Fibroblast of pulmonary artery (primary cell): ENCODE measurements around the gene CA5A.
"Not testable (repeated sequence)": the region's sequence is repeated elsewhere in the genome, so short reads cannot be mapped to it uniquely, and the experiment has no call there.

Source experiments
- DNase-seq: peaks from one replicate; pipeline ENCODE4 v3.0.0-alpha.2; 2010; ENCODE audit warnings: low read depth
- H3K4me3 ChIP-seq: replicated peaks from 2 replicates; pipeline ENCODE4 v1.5.1; 2011; ENCODE audit warnings: low read depth, mild to moderate bottlenecking, control low read depth, low read length, moderate library complexity
- TF ChIP-seq, protein P1 (sequence below): IDR thresholded peaks from 2 replicates; pipeline ENCODE4 v1.5.1; 2011; ENCODE audit warnings: mild to moderate bottlenecking, control low read depth, low read length, inconsistent platforms; ENCODE audit errors: missing control alignments

The CA5A gene

DNA sequence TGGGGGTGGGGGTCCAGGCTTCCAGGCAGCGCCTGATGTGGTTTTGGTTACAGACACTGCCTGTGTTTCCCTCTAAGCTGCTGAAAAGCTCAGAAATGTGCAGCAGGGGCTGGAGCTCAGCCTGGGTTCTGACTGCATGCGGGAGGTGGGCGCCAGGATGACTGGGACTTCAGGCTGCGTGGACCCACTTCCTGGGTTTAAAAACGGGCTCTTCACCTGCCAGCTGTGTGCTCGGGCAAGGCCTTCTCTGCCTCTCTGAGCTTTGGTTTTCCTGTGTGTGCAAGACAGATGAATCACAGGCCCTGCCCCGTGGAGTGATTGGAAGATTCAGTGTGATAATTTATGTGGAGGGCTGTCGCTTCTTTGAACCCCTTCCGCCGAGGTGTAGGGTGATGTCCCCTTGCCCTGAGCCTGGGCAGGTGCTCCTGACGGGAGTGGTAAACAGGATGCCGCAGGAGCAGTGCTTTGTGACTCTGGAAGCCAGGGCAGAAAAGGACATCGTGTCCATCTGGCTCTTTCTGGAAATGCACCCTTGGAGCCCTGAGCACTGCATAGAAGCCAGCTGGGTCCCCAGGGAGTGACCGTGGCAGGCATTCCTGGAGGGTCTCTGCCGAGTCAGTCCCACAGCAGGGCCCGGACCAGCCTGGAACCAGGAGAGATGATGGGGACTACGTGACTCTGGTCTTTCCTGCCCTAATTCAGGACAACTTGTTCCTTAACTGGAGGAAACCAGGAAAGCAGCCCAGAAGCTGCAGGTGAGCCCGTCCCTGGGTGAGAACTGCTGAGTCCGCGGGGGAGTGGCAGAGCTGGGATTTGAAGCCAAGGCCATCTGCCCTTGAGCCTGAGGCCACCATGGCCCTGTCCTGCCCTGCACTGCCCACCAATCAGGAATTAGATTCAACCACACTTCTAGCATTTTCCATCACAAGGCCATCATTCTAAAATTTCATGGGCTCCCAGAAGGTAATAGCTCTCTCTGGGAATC, 38.5 kb downstream of the CA5A start:
- TF ChIP-seq, protein P1, sequence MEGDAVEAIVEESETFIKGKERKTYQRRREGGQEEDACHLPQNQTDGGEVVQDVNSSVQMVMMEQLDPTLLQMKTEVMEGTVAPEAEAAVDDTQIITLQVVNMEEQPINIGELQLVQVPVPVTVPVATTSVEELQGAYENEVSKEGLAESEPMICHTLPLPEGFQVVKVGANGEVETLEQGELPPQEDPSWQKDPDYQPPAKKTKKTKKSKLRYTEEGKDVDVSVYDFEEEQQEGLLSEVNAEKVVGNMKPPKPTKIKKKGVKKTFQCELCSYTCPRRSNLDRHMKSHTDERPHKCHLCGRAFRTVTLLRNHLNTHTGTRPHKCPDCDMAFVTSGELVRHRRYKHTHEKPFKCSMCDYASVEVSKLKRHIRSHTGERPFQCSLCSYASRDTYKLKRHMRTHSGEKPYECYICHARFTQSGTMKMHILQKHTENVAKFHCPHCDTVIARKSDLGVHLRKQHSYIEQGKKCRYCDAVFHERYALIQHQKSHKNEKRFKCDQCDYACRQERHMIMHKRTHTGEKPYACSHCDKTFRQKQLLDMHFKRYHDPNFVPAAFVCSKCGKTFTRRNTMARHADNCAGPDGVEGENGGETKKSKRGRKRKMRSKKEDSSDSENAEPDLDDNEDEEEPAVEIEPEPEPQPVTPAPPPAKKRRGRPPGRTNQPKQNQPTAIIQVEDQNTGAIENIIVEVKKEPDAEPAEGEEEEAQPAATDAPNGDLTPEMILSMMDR = no peak
- DNase-seq = no peak
- no peak overlapping the region for H3K4me3 ChIP-seq

DNA sequence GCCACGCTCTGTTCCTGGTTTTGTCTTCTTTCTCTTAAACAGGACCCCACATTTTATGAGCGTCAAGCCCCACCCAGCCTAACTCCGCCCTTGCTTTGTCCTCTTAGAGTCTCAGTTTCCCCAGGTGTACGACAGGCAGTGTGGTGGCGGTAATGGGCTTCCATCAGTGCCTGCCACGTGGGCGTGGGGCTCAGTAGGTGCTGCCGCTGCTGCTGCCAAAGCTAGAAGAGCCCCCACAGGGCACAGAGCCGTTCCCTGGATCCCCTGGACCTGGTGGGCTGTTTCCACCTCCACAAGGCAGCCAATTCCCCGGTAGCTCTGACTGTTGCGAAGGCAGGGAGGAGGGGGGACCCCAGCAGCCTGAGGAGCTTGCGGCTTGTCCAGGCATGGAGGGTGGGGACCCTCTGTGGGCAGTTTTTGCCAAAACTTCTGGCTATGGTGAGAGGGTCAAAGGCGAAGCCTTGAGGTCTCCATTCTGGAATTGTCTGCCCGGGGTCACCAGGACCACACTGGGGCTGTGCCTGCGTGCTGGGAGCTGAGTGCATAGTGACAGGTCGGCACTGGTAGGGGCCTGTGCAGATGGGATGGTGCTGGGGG, 39.3 kb downstream of the CA5A start:
- DNase-seq, H3K4me3 ChIP-seq: not testable (repeated sequence)

DNA sequence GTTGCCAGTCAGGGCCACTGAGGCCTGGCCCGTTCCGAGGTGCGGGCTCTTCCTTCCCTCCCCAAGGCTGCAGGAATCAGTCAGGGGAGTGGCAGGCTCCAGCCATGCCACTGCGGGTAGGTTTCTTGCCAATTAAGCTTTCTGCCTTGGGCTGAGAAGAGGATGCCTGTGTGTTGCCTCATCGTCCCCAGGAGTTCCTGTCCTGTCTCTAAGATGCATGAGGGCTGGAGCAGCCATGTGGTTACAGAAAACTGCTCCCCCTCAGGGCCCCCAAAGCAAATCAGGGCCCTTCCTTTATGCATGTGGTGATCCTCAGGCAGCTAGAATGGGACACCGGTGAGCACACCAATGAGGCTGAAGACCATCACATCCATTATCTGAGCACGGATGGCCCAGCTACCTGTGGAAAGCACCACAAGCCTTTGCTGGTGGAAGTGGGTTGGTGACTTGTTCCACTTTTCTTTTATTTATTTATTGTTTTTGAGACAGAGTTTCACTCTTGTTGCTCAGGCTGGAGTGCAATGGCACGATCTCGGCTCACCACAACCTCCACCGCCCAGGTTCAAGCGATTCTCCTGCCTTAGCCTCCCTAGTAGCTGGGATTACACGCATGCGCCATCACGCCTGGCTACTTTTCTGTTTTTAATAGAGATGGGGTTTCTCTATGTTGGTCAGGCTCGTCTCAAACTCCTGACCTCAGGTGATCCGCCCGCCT, 40.0 kb downstream of the CA5A start:
- H3K4me3 ChIP-seq = not testable (repeated sequence)

DNA sequence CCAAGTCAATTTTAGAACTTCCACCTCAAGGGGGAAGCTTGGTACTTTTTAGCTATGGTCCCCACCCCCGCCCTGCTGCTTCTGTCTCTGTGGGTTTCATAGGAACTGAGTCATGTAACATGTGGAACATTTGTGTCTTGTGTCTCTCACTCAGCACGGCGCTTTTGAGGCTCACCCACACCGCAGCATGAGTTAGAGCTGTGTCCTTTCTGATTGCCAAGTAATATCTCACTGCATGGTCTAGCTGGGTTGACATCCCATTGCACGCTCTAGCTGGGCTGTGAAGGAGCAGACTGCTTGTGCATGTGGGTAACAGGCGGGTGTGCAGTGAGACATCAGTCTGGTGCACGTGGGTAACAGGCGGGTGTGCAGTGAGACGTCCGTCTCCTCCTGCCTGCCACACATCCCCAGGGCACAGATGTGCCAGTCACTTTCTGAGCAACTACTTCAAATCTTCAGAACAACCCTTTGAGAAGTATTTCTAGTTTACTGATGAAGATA, 40.6 kb downstream of the CA5A start:
- H3K4me3 ChIP-seq = no peak overlapping the region
- TF ChIP-seq, protein P1 = no peak
- DNase-seq = no peak

More for the DNA sequence above, 40.0 kb downstream of the CA5A start:
- DNase-seq = not testable (repeated sequence)

DNA sequence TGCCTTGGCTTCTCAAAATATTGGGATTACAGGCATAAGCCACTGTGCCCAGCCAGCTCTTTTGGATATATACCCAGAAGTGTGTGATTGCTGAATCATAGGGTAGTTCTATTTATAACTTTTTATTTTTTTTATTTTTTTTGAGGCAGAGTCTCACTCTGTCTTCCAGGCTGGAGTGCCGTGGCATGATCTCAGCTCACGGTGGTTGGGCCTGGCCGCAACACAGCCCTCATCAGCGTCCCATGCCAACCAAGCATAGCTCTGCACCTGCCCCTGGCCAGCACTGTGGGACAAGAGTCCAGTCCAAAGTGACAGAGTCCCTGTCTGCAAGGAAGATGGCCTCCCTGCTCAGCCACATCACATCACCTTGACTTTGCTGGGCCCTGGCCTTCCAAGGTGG, 42.3 kb downstream of the CA5A start:
- H3K4me3 ChIP-seq, DNase-seq: not testable (repeated sequence)

DNA sequence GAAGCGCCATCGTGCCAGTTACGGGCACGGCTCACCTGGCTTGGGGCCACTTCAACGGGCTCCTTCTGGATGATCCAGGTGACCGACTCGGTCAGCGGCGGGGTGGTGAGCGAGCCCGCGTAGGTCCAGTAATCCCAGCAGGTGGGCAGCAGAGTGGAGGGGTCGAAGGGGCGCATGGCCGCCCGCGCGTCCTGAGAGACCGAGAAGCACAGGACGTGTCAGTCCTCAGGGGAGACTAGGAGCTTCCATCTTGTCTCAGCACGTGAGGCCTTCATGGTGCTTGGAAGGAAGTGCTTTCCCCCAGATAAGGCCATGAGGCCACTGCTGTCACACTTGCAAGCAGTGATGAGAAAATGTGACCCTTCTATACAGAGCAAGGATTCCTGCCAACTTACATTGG, 44.6 kb downstream of the CA5A start:
- TF ChIP-seq, protein P1 = no peak
- DNase-seq = no peak
- no peak overlapping the region for H3K4me3 ChIP-seq

DNA sequence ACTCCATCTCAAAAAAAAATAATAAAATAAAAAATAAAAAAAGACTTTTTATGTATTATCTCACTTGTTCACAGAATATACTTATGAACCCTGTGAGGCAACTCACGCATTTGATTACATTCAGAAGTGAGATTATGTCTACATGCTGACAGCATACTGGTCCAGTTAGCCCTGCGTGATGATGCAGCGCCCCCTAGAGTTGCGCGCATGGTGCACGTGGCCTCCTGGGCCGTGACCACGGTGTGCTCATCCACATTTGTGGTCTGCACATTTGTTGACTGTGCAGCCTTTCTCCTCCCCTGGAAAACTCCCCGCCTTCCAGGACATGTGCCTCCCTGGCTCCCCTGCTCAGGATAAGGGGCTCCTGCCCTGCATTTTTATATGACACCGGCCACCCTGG, 46.6 kb downstream of the CA5A start:
- not testable (repeated sequence) for DNase-seq, H3K4me3 ChIP-seq
- TF ChIP-seq, protein P1 = peak; percentile 2

DNA sequence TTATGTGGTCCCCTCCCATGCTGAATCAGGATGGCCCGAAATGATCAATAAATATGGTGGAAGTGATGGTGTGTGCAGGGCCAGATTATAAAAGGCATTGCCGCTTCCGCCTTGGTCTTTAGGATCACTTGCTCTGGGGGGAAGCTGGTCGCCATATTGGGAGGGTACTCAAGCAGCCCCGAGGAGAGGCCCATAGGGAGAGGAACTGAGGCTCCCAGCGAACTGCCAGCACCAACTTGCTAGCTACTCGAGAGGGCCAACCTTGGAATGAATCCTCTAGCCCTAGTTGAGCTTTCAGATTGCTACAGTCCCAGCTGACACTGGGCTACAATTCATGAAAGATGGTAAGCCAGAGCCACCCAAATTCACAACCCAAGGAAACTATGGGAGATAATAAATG, 48.0 kb downstream of the CA5A start:
- H3K4me3 ChIP-seq, DNase-seq: not testable (repeated sequence)

DNA sequence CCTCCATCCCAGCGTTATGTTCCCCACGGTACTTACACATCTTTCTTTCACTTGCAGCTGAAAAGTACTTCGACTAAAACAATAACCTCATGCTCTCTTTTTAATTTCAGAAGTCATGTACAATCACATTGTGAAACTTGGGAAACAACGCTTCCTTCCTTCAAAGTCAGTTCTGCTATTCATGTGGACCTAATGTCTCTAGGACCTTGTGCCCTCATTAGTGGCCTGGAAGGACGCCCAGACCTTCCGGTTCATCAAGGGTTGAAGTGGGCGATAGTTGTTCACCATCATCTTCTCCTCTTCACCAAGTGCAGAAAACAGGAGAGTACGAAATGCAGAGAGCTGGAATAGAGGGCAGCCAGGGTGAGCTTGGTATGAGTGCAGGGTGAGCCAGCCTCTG, 48.4 kb downstream of the CA5A start:
- not testable (repeated sequence) for H3K4me3 ChIP-seq, DNase-seq

DNA sequence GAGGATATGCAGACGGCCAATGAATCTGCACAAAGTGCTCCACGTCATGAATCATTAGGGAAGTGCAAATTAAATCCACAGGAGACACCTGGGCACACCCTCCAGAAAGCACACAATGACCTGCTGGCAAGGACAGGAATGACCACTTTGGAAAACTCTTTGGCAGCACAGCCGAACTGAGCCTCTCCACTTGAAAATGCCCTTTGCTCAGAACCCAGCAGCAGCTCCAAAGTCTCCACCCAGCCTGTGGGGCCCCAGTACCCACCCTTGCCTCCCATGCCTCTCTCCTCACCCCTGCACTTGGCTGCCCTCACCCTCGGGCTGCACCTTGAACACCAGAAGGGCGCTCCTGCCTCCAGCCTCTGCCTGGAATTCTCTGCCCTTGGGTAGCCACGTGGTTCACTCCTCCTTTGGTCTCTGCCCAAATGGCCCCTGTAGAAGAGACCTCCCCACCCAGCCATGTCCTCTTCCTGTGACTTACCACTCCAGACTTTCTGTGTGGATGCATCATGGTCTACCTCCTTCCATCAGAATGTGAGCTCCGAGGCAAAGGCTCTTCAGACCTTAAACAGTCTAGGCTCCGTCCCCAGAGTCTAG, 50.9 kb downstream of the CA5A start:
- not testable (repeated sequence) for DNase-seq, H3K4me3 ChIP-seq
